ENCODE measurements around the gene PEAK1. TPM values are rescaled to one million over a fixed set of nuclear protein-coding genes. Genes with fewer than 3 reads are reported as not detected.

The PEAK1 gene
- total and polyA plus RNA-seq, 2 experiments from 2014 or later = 7.8 to 34.1 TPM

DNA sequence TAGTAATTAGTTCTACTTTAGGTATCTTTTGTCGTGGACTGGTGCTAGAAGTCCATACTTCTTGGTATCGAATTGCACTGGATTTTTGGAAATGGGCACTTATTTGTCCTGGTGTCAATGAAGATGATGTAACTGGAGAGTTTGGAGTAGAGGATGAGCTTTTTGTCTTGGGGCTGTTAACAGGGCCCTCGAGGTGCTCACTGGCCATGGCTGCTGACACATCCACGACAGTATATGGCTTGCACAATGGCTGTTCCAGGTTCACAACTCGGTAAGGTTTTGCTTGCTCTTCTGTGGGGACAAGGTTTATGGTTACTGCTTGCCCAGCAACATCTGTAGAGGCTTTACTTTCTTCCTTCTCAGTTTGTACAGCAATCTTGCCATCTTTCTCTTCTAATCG is 239.6 kb downstream of the PEAK1 start:
- Histone ChIP-seq H3K9me2 (ENCODE audit: insufficient read depth) (0 out of 2 replicates have a peak, but pooled peaks cover 4% of the 10 kb centered on the region), H3F3A (replicated peaks; ENCODE audit: low read depth) (0 out of 2 replicates have a peak, but pooled peaks cover 4% of the 10 kb centered on the region), H3K4me2 (no peak overlapping the region), H3K36me3 (ENCODE audit: insufficient read depth) (no peaks in the 10 kb centered on the region), H3K4me3 (no peak overlapping the region), H3K27ac (ENCODE audit: low read depth) (no peak overlapping the region), H3K4me1 (ENCODE audit: insufficient read depth) (no peaks in the 10 kb centered on the region; the same call in 1 of the 2 replicates), H4K20me1 (replicated peaks; ENCODE audit: insufficient read depth) (no peaks in the 10 kb centered on the region), H3K27me3 (ENCODE audit: insufficient read depth) (no peaks in the 10 kb centered on the region), H2AFZ (no peak overlapping the region), H3K79me2 (replicated peaks; ENCODE audit: insufficient read depth) (no peaks in the 10 kb centered on the region)
- Mint-ChIP-seq H3K4me1 (no peaks in the 10 kb centered on the region), H3K27me3 (ENCODE audit: insufficient read depth, low read depth, poor library complexity) (no peaks in the 10 kb centered on the region), H3K27ac (no peak overlapping the region), H3K4me3 (no peak overlapping the region), H3K9me3 (no peaks in the 10 kb centered on the region), H3K36me3 (ENCODE audit: low read depth) (peaks cover 8% of the 10 kb centered on the region; the same call in 2 of the 3 replicates)
- DNase-seq (ENCODE audit: low spot score) (no peak), ATAC-seq (no peak)
- no peak for TF ChIP-seq JUNB (IDR thresholded peaks at IDR 0.05; ENCODE audit: unreplicated experiment)
- TF ChIP-seq STAT1 (IDR thresholded peaks at IDR 0.05; ENCODE audit: unreplicated experiment) = no peak
- no peak for TF ChIP-seq POLR2AphosphoS5 (IDR thresholded peaks at IDR 0.05; ENCODE audit: low read depth)
- no peak for TF ChIP-seq EZH2 (IDR thresholded peaks at IDR 0.05; ENCODE audit: low read depth, unreplicated experiment)
- no peak for TF ChIP-seq CREB1 (CRISPR knock-in tag; IDR thresholded peaks at IDR 0.05; ENCODE audit: low read depth)
- TF ChIP-seq NANOG (IDR thresholded peaks at IDR 0.05; ENCODE audit: borderline replicate concordance) = no peak
- TF ChIP-seq, protein P1, sequence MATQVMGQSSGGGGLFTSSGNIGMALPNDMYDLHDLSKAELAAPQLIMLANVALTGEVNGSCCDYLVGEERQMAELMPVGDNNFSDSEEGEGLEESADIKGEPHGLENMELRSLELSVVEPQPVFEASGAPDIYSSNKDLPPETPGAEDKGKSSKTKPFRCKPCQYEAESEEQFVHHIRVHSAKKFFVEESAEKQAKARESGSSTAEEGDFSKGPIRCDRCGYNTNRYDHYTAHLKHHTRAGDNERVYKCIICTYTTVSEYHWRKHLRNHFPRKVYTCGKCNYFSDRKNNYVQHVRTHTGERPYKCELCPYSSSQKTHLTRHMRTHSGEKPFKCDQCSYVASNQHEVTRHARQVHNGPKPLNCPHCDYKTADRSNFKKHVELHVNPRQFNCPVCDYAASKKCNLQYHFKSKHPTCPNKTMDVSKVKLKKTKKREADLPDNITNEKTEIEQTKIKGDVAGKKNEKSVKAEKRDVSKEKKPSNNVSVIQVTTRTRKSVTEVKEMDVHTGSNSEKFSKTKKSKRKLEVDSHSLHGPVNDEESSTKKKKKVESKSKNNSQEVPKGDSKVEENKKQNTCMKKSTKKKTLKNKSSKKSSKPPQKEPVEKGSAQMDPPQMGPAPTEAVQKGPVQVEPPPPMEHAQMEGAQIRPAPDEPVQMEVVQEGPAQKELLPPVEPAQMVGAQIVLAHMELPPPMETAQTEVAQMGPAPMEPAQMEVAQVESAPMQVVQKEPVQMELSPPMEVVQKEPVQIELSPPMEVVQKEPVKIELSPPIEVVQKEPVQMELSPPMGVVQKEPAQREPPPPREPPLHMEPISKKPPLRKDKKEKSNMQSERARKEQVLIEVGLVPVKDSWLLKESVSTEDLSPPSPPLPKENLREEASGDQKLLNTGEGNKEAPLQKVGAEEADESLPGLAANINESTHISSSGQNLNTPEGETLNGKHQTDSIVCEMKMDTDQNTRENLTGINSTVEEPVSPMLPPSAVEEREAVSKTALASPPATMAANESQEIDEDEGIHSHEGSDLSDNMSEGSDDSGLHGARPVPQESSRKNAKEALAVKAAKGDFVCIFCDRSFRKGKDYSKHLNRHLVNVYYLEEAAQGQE (IDR thresholded peaks at IDR 0.05; ENCODE audit: unreplicated experiment) = no peak
- no peak for TF ChIP-seq ZNF114 (CRISPR knock-in tag; IDR thresholded peaks at IDR 0.05)
- TF ChIP-seq, protein P2, sequence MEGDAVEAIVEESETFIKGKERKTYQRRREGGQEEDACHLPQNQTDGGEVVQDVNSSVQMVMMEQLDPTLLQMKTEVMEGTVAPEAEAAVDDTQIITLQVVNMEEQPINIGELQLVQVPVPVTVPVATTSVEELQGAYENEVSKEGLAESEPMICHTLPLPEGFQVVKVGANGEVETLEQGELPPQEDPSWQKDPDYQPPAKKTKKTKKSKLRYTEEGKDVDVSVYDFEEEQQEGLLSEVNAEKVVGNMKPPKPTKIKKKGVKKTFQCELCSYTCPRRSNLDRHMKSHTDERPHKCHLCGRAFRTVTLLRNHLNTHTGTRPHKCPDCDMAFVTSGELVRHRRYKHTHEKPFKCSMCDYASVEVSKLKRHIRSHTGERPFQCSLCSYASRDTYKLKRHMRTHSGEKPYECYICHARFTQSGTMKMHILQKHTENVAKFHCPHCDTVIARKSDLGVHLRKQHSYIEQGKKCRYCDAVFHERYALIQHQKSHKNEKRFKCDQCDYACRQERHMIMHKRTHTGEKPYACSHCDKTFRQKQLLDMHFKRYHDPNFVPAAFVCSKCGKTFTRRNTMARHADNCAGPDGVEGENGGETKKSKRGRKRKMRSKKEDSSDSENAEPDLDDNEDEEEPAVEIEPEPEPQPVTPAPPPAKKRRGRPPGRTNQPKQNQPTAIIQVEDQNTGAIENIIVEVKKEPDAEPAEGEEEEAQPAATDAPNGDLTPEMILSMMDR (conservative IDR thresholded peaks at IDR 0.05; ENCODE audit: low read depth in 2 of 2) = no peak
- TF ChIP-seq ZNF331 (CRISPR knock-in tag; IDR thresholded peaks at IDR 0.05; ENCODE audit: low read depth) = no peak
- TF ChIP-seq, protein P3, sequence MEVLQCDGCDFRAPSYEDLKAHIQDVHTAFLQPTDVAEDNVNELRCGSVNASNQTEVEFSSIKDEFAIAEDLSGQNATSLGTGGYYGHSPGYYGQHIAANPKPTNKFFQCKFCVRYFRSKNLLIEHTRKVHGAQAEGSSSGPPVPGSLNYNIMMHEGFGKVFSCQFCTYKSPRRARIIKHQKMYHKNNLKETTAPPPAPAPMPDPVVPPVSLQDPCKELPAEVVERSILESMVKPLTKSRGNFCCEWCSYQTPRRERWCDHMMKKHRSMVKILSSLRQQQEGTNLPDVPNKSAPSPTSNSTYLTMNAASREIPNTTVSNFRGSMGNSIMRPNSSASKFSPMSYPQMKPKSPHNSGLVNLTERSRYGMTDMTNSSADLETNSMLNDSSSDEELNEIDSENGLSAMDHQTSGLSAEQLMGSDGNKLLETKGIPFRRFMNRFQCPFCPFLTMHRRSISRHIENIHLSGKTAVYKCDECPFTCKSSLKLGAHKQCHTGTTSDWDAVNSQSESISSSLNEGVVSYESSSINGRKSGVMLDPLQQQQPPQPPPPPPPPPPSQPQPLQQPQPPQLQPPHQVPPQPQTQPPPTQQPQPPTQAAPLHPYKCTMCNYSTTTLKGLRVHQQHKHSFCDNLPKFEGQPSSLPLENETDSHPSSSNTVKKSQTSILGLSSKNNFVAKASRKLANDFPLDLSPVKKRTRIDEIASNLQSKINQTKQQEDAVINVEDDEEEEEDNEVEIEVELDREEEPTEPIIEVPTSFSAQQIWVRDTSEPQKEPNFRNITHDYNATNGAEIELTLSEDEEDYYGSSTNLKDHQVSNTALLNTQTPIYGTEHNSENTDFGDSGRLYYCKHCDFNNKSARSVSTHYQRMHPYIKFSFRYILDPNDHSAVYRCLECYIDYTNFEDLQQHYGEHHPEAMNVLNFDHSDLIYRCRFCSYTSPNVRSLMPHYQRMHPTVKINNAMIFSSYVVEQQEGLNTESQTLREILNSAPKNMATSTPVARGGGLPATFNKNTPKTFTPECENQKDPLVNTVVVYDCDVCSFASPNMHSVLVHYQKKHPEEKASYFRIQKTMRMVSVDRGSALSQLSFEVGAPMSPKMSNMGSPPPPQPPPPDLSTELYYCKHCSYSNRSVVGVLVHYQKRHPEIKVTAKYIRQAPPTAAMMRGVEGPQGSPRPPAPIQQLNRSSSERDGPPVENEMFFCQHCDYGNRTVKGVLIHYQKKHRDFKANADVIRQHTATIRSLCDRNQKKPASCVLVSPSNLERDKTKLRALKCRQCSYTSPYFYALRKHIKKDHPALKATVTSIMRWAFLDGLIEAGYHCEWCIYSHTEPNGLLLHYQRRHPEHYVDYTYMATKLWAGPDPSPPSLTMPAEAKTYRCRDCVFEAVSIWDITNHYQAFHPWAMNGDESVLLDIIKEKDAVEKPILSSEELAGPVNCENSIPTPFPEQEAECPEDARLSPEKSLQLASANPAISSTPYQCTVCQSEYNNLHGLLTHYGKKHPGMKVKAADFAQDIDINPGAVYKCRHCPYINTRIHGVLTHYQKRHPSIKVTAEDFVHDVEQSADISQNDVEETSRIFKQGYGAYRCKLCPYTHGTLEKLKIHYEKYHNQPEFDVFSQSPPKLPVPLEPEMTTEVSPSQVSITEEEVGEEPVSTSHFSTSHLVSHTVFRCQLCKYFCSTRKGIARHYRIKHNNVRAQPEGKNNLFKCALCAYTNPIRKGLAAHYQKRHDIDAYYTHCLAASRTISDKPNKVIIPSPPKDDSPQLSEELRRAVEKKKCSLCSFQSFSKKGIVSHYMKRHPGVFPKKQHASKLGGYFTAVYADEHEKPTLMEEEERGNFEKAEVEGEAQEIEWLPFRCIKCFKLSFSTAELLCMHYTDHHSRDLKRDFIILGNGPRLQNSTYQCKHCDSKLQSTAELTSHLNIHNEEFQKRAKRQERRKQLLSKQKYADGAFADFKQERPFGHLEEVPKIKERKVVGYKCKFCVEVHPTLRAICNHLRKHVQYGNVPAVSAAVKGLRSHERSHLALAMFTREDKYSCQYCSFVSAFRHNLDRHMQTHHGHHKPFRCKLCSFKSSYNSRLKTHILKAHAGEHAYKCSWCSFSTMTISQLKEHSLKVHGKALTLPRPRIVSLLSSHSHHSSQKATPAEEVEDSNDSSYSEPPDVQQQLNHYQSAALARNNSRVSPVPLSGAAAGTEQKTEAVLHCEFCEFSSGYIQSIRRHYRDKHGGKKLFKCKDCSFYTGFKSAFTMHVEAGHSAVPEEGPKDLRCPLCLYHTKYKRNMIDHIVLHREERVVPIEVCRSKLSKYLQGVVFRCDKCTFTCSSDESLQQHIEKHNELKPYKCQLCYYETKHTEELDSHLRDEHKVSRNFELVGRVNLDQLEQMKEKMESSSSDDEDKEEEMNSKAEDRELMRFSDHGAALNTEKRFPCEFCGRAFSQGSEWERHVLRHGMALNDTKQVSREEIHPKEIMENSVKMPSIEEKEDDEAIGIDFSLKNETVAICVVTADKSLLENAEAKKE (CRISPR knock-in tag; IDR thresholded peaks at IDR 0.05) = no peak
- TF ChIP-seq, protein P4, sequence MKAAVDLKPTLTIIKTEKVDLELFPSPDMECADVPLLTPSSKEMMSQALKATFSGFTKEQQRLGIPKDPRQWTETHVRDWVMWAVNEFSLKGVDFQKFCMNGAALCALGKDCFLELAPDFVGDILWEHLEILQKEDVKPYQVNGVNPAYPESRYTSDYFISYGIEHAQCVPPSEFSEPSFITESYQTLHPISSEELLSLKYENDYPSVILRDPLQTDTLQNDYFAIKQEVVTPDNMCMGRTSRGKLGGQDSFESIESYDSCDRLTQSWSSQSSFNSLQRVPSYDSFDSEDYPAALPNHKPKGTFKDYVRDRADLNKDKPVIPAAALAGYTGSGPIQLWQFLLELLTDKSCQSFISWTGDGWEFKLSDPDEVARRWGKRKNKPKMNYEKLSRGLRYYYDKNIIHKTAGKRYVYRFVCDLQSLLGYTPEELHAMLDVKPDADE (IDR thresholded peaks at IDR 0.05) = no peak
- TF ChIP-seq EZH2phosphoT487 (IDR thresholded peaks at IDR 0.05; ENCODE audit: unreplicated experiment) = no peak
